ENCODE measurements around the gene CALM1.

The CALM1 gene

GRCh38 chr14:90443161-90444076, 46.6 kb downstream of the CALM1 start:
- DNase-seq (ENCODE audit: low spot score) = no peak

- DNase-seq (ENCODE audit: low spot score) = no peak
These were observed 47.4 kb downstream of the CALM1 start for GRCh38 chr14:90444077-90444696.

GRCh38 chr14:90445011-90445410, 48.2 kb downstream of the CALM1 start:
- no peak for DNase-seq (ENCODE audit: low spot score)

- DNase-seq (ENCODE audit: low spot score) = no peak
These were observed 49.6 kb downstream of the CALM1 start for GRCh38 chr14:90446405-90446804.

GRCh38 chr14:90447720-90448497, 51.1 kb downstream of the CALM1 start:
- no peak for DNase-seq (ENCODE audit: low spot score)

GRCh38 chr14:90449411-90449810, 52.6 kb downstream of the CALM1 start:
- no peak for DNase-seq (ENCODE audit: low spot score)

GRCh38 chr14:90450151-90450550, 53.3 kb downstream of the CALM1 start:
- DNase-seq (ENCODE audit: low spot score) = no peak

GRCh38 chr14:90450667-90451066, 53.8 kb downstream of the CALM1 start:
- no peak for DNase-seq (ENCODE audit: low spot score)

- no peak for DNase-seq (ENCODE audit: low spot score)
These were observed 54.6 kb downstream of the CALM1 start for GRCh38 chr14:90451443-90451842.

- no peak for DNase-seq (ENCODE audit: low spot score)
These were observed 55.1 kb downstream of the CALM1 start for GRCh38 chr14:90451961-90452360.

GRCh38 chr14:90452366-90452765, 55.5 kb downstream of the CALM1 start:
- no peak for DNase-seq (ENCODE audit: low spot score)

- no peak for DNase-seq (ENCODE audit: low spot score)
These were observed 56.6 kb downstream of the CALM1 start for GRCh38 chr14:90453401-90453951.

- peak; percentile 68 for DNase-seq (ENCODE audit: low spot score)
These were observed 57.5 kb downstream of the CALM1 start for GRCh38 chr14:90454041-90455000.

GRCh38 chr14:90455100-90455571, 58.3 kb downstream of the CALM1 start:
- no peak for DNase-seq (ENCODE audit: low spot score)

GRCh38 chr14:90456551-90456950, 59.7 kb downstream of the CALM1 start:
- DNase-seq (ENCODE audit: low spot score) = no peak

- no peak for DNase-seq (ENCODE audit: low spot score)
These were observed 60.4 kb downstream of the CALM1 start for GRCh38 chr14:90457186-90457585.

All from hepatic stellate cell (primary cell).